PC-3 (cell line): ENCODE data around the gene PLEKHG3. TPM values are rescaled to one million over a fixed set of nuclear protein-coding genes. Genes with fewer than 3 reads are reported as not detected.
A peak's percentile ranks its signal among the peaks of the same experiment; 100 is the strongest.

Experiments used
- ATAC-seq: fragments of 200-7000 bp; cut with Tn5 transposase; 2 replicates; pipeline ENCODE4 v1.9.1; 2020; ENCODE audit warnings: mild to moderate bottlenecking, moderate library complexity
- Bru-seq: library from RNA; stranded (reverse); fragments of 400-500 nt; gene quantifications from one replicate; lab custom pipeline; 2021; lab: Mats Ljungman, UMichigan
- BruChase-seq, 2 experiments: library from RNA; stranded (reverse); fragments of 400-500 nt; gene quantifications; one replicate each; lab custom pipeline; 2021; lab: Mats Ljungman, UMichigan
- BruUV-seq: library from RNA; stranded (reverse); fragments of 400-500 nt; replicated peaks from 2 replicates; lab custom pipeline; 2021; lab: Mats Ljungman, UMichigan
- CTCF ChIA-PET: fragments of 300-600 bp; sonication (Branson Sonifier 250); formaldehyde crosslinking; loops from one replicate; lab custom pipeline; 2022; ENCODE audit warnings: antibody characterized with exemption; lab: Charles Lee
- POLR2A ChIA-PET: fragments of 300-600 bp; sonication (Branson Sonifier 250); formaldehyde crosslinking; loops from one replicate; lab custom pipeline; 2022; ENCODE audit warnings: antibody characterized with exemption; ENCODE audit not compliant: unreplicated experiment; lab: Charles Lee
- DNase-seq: peaks from one replicate; pipeline ENCODE4 v3.0.0-alpha.2; 2015
- H2AFZ ChIP-seq: fragments of 300-600 bp; sonication (generic); 2 replicates; pipeline ENCODE4 v1.6.0; 2016; ENCODE audit warnings: antibody characterized with exemption, low read length
- H3F3A ChIP-seq: fragments of 300-600 bp; sonication (generic); one replicate; pipeline ENCODE4 v1.6.0; 2017; ENCODE audit warnings: antibody characterized with exemption, low read length, control low read depth, mild to moderate bottlenecking; ENCODE audit not compliant: unreplicated experiment
- H3K27ac ChIP-seq: fragments of 300-600 bp; sonication (generic); 2 replicates; pipeline ENCODE4 v1.5.1; 2016; ENCODE audit warnings: mild to moderate bottlenecking, low read length
- H3K27me3 ChIP-seq: fragments of 300-600 bp; sonication (generic); 2 replicates; pipeline ENCODE4 v1.6.1; 2016; ENCODE audit warnings: low read length, mixed read lengths
- H3K36me3 ChIP-seq: fragments of 300-600 bp; sonication (generic); 2 replicates; pipeline ENCODE4 v1.6.1; 2016; ENCODE audit warnings: low read depth, mixed run types, low read length, mixed read lengths
- H3K4me1 ChIP-seq: fragments of 300-600 bp; sonication (generic); 2 replicates; pipeline ENCODE4 v1.5.1; 2016; ENCODE audit warnings: low read length; ENCODE audit not compliant: insufficient read depth
- H3K4me2 ChIP-seq: fragments of 300-600 bp; sonication (generic); 2 replicates; pipeline ENCODE4 v1.6.0; 2016; ENCODE audit warnings: low read length
- H3K4me3 ChIP-seq: fragments of 300-600 bp; sonication (generic); 2 replicates; pipeline ENCODE4 v1.5.1; 2016; ENCODE audit warnings: mild to moderate bottlenecking, low read length, mixed read lengths
- H3K79me2 ChIP-seq: fragments of 300-600 bp; sonication (generic); 2 replicates; pipeline ENCODE4 v1.6.1; 2017; ENCODE audit warnings: low read length, mixed read lengths
- H3K9ac ChIP-seq: fragments of 300-600 bp; sonication (generic); 2 replicates; pipeline ENCODE4 v1.6.0; 2016; ENCODE audit warnings: mild to moderate bottlenecking, low read length
- H3K9me2 ChIP-seq: fragments of 300-600 bp; sonication (generic); replicated peaks from 2 replicates; pipeline ENCODE4 v1.6.1; 2016; ENCODE audit warnings: mixed run types, low read length, mixed read lengths
- H3K9me3 ChIP-seq: fragments of 300-600 bp; sonication (generic); 2 replicates; pipeline ENCODE4 v1.6.1; 2016; ENCODE audit warnings: low read length, mixed read lengths
- H4K20me1 ChIP-seq: fragments of 300-600 bp; sonication (generic); 2 replicates; pipeline ENCODE4 v1.6.1; 2016; ENCODE audit warnings: low read length, mixed read lengths
- EZH2 ChIP-seq: fragments of 300-600 bp; sonication (generic); IDR thresholded peaks from one replicate; pipeline ENCODE4 v1.6.1; 2017; ENCODE audit warnings: antibody characterized with exemption, mild to moderate bottlenecking, low read length; ENCODE audit not compliant: unreplicated experiment
- EZH2phosphoT487 ChIP-seq: fragments of 300-600 bp; sonication (generic); IDR thresholded peaks from 2 replicates; pipeline ENCODE4 v1.6.1; 2018; ENCODE audit warnings: mild to moderate bottlenecking, antibody characterized with exemption, low read length, borderline replicate concordance
- intact Hi-C: fragments of 100-400 bp; cut with micrococcal nuclease; formaldehyde crosslinking; loops from 2 replicates; pipeline ENCODE4 v1.9.0; 2023
- long read RNA-seq: library from polyadenylated mRNA; unstranded; transcript quantifications from one replicate; pipeline ENCODE4 v2.0.0, GENCODE V29; 2021; ENCODE audit not compliant: unreplicated experiment
- total RNA-seq: library from RNA; depleted of rRNA; stranded (reverse); fragments of >200 nt; gene quantifications from 2 replicates; pipeline ENCODE4 v1.2.3, GENCODE V29; 2014; rRNA removed
- TF ChIP-seq, protein P1 (sequence below): fragments of 300-600 bp; sonication (generic); conservative IDR thresholded peaks from 2 replicates; pipeline ENCODE4 v1.5.1; 2017; ENCODE audit warnings: antibody characterized with exemption, low read depth, mild to moderate bottlenecking, low read length

Gene PLEKHG3
- total RNA-seq, result 49.6 and 64.0 TPM in 2 replicates
- percentile 82 among the genes with signal in this experiment for Bru-seq, nascent RNA
- BruChase-seq, experiment 1, labeled RNA remaining after a 6-hour chase, result percentile 77 among the genes with signal in this experiment
- BruChase-seq, experiment 2, labeled RNA remaining after a 2-hour chase, result percentile 70 among the genes with signal in this experiment
- long read RNA-seq, full-length matches to known transcripts, result 3 of 48 reads
- long read RNA-seq, partial matches to known transcripts, result 26 of 48 reads
- long read RNA-seq, other reads (novel, unspliced or antisense), result 19 of 48 reads

- CTCF ChIA-PET, result interaction anchor here (0.7 to 1.3 kb wide), 3 partner anchors 16 to 70 kb away, joined by 3 to 6 read pairs (median 3); no protein-coding TSS in a partner anchor
- no TSS peak for BruUV-seq
- H3K4me1 ChIP-seq, result peaks cover 61% of the 10 kb centered on the region
These were observed at the start of gene PLEKHG3 for GRCh38 chr14:64704143-64704742. TSS of gene PLEKHG3 (plus strand) at chr14:64704424. CDS start at chr14:64727632, 23,208 bp downstream.

DNA sequence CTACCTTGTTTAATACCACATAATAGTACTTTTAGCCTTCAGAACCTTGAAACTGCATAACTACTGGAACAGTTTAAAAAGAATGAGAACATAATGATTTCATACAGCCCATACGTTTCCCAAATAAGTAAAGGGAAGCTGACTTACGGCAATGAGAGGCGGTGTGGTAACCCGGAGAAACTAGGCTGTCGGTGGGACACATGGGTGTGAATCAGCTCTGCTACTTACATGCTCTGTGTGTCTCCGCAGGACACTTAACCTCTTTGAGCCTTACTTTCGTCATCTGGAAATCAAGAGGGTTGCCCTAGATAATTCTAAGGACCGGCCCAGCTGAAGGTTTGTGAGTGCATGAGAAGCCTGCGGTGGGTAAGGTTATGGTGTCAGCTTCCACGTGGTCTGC is 49.3 kb upstream of the PLEKHG3 start:
- ChIA-PET POLR2A (interaction anchor here (0.7 to 0.9 kb wide), 2 partner anchors 151 to 177 kb away, joined by 3 to 53 read pairs; no protein-coding TSS in a partner anchor), CTCF (interaction anchor here (0.6 to 1.6 kb wide), 8 partner anchors 18 to 168 kb away, joined by 3 to 8 read pairs (median 5); partner anchors contain the start of gene HSPA2)
- Histone ChIP-seq H3K27ac (peak overlapping the region; percentile 68), H3K4me2 (peak overlapping the region; percentile 44), H3K36me3 (no peaks in the 10 kb centered on the region), H3K9me2 (no peaks in the 10 kb centered on the region), H3F3A (peaks cover 5% of the 10 kb centered on the region), H4K20me1 (no peaks in the 10 kb centered on the region), H3K9ac (no peak overlapping the region; the same call in 1 of the 2 replicates), H3K9me3 (no peaks in the 10 kb centered on the region), H2AFZ (peak overlapping the region; percentile 32), H3K4me1 (peaks cover 17% of the 10 kb centered on the region), H3K4me3 (peak overlapping the region; percentile 6; the same call in 1 of the 2 replicates), H3K27me3 (no peaks in the 10 kb centered on the region), H3K79me2 (no peaks in the 10 kb centered on the region)
- intact Hi-C loops, result loop anchor here (1.0 kb wide), 1 partner anchor 115 kb away; the partner anchor contains the start of gene HSPA2
- ATAC-seq (no peak), DNase-seq (no peak)
- no TSS peak for BruUV-seq
- TF ChIP-seq, protein P1, sequence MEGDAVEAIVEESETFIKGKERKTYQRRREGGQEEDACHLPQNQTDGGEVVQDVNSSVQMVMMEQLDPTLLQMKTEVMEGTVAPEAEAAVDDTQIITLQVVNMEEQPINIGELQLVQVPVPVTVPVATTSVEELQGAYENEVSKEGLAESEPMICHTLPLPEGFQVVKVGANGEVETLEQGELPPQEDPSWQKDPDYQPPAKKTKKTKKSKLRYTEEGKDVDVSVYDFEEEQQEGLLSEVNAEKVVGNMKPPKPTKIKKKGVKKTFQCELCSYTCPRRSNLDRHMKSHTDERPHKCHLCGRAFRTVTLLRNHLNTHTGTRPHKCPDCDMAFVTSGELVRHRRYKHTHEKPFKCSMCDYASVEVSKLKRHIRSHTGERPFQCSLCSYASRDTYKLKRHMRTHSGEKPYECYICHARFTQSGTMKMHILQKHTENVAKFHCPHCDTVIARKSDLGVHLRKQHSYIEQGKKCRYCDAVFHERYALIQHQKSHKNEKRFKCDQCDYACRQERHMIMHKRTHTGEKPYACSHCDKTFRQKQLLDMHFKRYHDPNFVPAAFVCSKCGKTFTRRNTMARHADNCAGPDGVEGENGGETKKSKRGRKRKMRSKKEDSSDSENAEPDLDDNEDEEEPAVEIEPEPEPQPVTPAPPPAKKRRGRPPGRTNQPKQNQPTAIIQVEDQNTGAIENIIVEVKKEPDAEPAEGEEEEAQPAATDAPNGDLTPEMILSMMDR, result no peak
- TF ChIP-seq EZH2phosphoT487, result no peak
- TF ChIP-seq EZH2, result no peak

More at GRCh38 chr14:64704143-64704742, at the start of gene PLEKHG3:
- intact Hi-C loops, result loop anchor here (2.0 kb wide), 1 partner anchor 59 kb away; no protein-coding TSS in a partner anchor
- Histone ChIP-seq H3K36me3 (no peaks in the 10 kb centered on the region), H2AFZ (peak within 1 kb of the TSS; percentile 66), H3K9me3 (no peaks in the 10 kb centered on the region), H3K9ac (peak within 1 kb of the TSS; percentile 87), H4K20me1 (peaks cover 22% of the 10 kb centered on the region; the same call in 1 of the 2 replicates), H3F3A (peaks cover 3% of the 10 kb centered on the region), H3K27ac (peak within 1 kb of the TSS; percentile 48), H3K79me2 (peaks cover 49% of the 10 kb centered on the region), H3K4me3 (peak within 1 kb of the TSS; percentile 93), H3K4me2 (peak within 1 kb of the TSS; percentile 95), H3K27me3 (no peaks in the 10 kb centered on the region), H3K9me2 (no peaks in the 10 kb centered on the region)
- peak; percentile 82 for DNase-seq
- TF ChIP-seq, protein P1, result no peak
- TF ChIP-seq EZH2, result no peak
- TF ChIP-seq EZH2phosphoT487, result no peak
- peak; percentile 62 for ATAC-seq
- POLR2A ChIA-PET, result interaction anchor here (0.6 kb wide), 5 partner anchors 22 to 1512 kb away, joined by 3 to 9 read pairs (median 3); no protein-coding TSS in a partner anchor
